ENCODE measurements around the gene R3HDM2. TPM values are rescaled to one million over a fixed set of nuclear protein-coding genes. Genes with fewer than 3 reads are reported as not detected.
A peak's percentile ranks its signal among the peaks of the same experiment; 100 is the strongest.

Gene R3HDM2
- total RNA-seq, 1 experiment from 2014 or later = 34.7 TPM

DNA sequence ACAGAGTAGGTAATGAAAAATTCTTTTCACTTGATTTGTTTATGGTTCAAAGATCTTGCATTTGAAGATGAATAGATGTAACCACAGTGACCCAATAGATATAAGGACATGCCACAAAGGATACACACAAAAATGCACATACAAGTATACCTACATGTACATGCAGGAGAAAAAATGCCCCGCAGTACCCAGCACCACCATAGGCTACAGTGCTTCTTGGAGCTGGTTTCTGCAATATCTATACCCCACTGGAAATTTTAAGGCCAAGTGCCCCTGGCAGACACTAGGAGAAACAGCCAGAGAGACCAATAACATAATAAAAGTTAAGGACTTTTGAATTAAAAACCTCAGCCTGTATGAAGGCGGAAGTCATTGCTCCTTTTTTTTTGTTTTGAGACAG is 167.7 kb downstream of the R3HDM2 start:
- Mint-ChIP-seq H3K9me3 (no peaks in the 10 kb centered on the region), H3K4me3 (no peak overlapping the region), H3K4me1 (peaks cover 12% of the 10 kb centered on the region), H3K36me3 (peaks cover 17% of the 10 kb centered on the region), H3K27me3 (ENCODE audit: low read depth) (no peaks in the 10 kb centered on the region), H3K27ac (no peak overlapping the region)
- CTCF ChIA-PET = interaction anchor here (0.9 to 4.6 kb wide), 5 partner anchors 12 to 190 kb away, joined by 3 to 22 read pairs (median 3); partner anchors contain the start of gene STAC3
- ATAC-seq (no peak), DNase-seq (ENCODE audit: low spot score) (no peak)
- no peak for TF ChIP-seq JAZF1 (CRISPR knock-in tag; IDR thresholded peaks at IDR 0.05)
- TF ChIP-seq, protein P1, sequence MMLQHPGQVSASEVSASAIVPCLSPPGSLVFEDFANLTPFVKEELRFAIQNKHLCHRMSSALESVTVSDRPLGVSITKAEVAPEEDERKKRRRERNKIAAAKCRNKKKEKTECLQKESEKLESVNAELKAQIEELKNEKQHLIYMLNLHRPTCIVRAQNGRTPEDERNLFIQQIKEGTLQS (CRISPR knock-in tag; conservative IDR thresholded peaks at IDR 0.05) = no peak
- TF ChIP-seq, protein P2, sequence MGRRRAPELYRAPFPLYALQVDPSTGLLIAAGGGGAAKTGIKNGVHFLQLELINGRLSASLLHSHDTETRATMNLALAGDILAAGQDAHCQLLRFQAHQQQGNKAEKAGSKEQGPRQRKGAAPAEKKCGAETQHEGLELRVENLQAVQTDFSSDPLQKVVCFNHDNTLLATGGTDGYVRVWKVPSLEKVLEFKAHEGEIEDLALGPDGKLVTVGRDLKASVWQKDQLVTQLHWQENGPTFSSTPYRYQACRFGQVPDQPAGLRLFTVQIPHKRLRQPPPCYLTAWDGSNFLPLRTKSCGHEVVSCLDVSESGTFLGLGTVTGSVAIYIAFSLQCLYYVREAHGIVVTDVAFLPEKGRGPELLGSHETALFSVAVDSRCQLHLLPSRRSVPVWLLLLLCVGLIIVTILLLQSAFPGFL (CRISPR knock-in tag; IDR thresholded peaks at IDR 0.05; ENCODE audit: borderline replicate concordance) = no peak
- TF ChIP-seq, protein P3, sequence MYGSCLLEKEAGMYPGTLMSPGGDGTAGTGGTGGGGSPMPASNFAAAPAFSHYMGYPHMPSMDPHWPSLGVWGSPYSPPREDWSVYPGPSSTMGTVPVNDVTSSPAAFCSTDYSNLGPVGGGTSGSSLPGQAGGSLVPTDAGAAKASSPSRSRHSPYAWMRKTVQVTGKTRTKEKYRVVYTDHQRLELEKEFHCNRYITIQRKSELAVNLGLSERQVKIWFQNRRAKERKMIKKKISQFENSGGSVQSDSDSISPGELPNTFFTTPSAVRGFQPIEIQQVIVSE (CRISPR knock-in tag; IDR thresholded peaks at IDR 0.05; ENCODE audit: borderline replicate concordance) = no peak
- TF ChIP-seq, protein P4, sequence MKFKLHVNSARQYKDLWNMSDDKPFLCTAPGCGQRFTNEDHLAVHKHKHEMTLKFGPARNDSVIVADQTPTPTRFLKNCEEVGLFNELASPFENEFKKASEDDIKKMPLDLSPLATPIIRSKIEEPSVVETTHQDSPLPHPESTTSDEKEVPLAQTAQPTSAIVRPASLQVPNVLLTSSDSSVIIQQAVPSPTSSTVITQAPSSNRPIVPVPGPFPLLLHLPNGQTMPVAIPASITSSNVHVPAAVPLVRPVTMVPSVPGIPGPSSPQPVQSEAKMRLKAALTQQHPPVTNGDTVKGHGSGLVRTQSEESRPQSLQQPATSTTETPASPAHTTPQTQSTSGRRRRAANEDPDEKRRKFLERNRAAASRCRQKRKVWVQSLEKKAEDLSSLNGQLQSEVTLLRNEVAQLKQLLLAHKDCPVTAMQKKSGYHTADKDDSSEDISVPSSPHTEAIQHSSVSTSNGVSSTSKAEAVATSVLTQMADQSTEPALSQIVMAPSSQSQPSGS (CRISPR knock-in tag; IDR thresholded peaks at IDR 0.05; ENCODE audit: borderline replicate concordance, low read depth) = no peak
- POLR2A ChIA-PET = no interaction called here

DNA sequence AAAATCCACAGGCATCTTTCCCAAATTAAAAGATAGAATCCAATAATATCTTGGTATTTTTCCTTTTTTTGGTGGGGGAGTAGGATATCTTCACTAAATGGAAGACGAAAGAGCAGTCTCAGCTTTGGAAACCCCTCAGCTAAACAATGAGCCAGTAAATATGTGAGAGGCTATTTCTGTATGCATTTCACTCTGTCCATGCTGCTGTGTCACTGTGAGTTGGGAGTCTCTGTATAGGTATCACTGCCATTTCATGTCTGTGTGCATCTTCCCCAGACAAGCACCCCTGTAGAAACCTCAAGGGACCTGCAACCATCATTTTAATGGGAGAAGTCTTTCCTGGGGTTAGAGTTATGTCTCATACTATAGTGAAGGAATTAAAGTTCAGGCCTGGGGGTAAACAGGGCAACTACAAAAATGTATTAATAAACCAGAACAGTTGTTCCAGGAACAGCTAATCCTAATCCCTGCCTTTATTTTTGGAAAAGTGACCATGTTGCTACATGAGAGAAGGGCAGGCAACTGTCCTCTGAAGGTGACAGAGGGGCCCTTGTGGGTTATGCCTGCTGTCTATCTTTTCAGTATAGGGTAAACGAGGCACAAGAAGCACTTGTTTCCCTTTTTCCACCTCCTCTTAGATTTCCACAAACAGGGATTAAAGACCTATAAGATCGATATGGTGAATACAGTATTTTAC is 168.6 kb downstream of the R3HDM2 start:
- ChIA-PET CTCF (interaction anchor here (0.6 to 4.6 kb wide), 17 partner anchors 8 to 214 kb away, joined by 3 to 56 read pairs (median 15); partner anchors contain the start of genes GLI1, INHBE and STAC3), POLR2A (interaction anchor here (1.1 kb wide), 1 partner anchor 190 kb away, joined by 5 read pairs; no protein-coding TSS in a partner anchor)
- no peak for DNase-seq (ENCODE audit: low spot score)
- H3K36me3 Mint-ChIP-seq = peaks cover 19% of the 10 kb centered on the region
- no peak for ATAC-seq
- no peak overlapping the region for H3K27ac Mint-ChIP-seq
- TF ChIP-seq, protein P5, sequence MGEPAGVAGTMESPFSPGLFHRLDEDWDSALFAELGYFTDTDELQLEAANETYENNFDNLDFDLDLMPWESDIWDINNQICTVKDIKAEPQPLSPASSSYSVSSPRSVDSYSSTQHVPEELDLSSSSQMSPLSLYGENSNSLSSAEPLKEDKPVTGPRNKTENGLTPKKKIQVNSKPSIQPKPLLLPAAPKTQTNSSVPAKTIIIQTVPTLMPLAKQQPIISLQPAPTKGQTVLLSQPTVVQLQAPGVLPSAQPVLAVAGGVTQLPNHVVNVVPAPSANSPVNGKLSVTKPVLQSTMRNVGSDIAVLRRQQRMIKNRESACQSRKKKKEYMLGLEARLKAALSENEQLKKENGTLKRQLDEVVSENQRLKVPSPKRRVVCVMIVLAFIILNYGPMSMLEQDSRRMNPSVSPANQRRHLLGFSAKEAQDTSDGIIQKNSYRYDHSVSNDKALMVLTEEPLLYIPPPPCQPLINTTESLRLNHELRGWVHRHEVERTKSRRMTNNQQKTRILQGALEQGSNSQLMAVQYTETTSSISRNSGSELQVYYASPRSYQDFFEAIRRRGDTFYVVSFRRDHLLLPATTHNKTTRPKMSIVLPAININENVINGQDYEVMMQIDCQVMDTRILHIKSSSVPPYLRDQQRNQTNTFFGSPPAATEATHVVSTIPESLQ (CRISPR knock-in tag; IDR thresholded peaks at IDR 0.05) = no peak
- TF ChIP-seq, protein P6, sequence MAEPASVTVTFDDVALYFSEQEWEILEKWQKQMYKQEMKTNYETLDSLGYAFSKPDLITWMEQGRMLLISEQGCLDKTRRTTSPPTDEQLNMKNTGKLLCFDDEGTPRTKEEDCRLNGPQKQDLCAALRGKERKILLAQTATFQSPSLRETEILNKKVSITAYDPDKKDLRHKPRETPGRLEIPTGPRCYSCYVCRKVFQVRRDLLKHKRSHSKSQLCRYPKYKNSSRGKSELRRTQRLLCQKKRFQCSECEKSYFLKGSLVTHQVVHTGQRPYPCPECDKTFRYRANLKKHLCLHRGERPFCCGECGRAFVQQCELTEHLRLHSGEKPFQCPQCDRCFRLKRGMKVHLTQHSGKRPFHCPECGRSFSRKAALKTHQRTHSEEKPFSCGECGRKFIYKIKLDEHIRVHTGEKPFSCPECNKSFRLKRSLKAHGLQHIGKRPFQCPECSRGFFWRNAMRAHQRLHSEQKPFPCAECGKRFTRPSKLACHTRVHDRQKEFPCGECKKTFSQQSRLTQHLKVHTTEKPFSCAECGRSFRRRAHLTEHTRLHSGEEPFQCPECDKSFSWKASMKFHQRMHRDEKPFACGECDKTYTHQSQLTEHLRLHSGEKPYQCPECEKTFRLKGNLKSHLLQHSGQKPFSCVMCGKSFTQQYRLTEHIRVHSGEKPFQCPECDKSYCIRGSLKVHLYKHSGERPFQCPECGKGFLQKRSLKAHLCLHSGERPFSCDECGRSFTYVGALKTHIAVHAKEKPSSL (CRISPR knock-in tag; conservative IDR thresholded peaks at IDR 0.05) = no peak
- no peaks in the 10 kb centered on the region for H3K9me3 Mint-ChIP-seq
- no peak overlapping the region for H3K4me3 Mint-ChIP-seq
- H3K4me1 Mint-ChIP-seq = peaks cover 12% of the 10 kb centered on the region
- no peaks in the 10 kb centered on the region for H3K27me3 Mint-ChIP-seq (ENCODE audit: low read depth)

DNA sequence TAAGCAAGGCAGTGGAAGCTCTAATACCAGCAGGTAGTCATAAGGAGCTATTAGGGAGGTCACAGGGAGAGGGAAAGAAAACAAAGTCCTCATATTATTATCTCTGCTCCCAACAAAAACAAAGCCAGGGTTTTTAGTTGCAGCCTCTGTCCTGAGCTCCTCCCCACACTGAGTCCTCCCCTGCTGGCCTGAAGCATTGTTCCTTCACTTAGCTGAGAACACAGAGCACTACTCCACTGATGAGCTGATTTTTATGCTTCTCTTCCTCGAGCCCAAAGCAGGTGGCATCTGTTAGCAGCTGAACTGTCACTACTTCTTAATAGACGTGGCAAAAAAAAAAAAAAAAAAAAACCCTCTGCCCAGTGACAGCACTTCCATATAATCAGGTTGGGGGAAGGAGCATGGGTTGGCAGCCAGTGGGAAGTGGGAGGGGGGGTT is 169.4 kb downstream of the R3HDM2 start:
- Mint-ChIP-seq H3K27ac (no peak overlapping the region), H3K36me3 (peaks cover 15% of the 10 kb centered on the region), H3K4me3 (no peak overlapping the region), H3K9me3 (no peaks in the 10 kb centered on the region), H3K4me1 (peaks cover 12% of the 10 kb centered on the region), H3K27me3 (ENCODE audit: low read depth) (no peaks in the 10 kb centered on the region)
- ChIA-PET CTCF (interaction anchor here (0.6 to 3.4 kb wide), 23 partner anchors 9 to 227 kb away, joined by 3 to 56 read pairs (median 5); partner anchors contain the start of genes GLI1, INHBE, LRP1 and STAC3), POLR2A (interaction anchor here (0.6 to 1.1 kb wide), 4 partner anchors 12 to 191 kb away, joined by 3 to 5 read pairs (median 5); no protein-coding TSS in a partner anchor)
- ATAC-seq (peak; percentile 73), DNase-seq (ENCODE audit: low spot score) (no peak)
- no peak for TF ChIP-seq ELF4 (CRISPR knock-in tag; IDR thresholded peaks at IDR 0.05; ENCODE audit: low read depth)
- TF ChIP-seq NR1H2 (CRISPR knock-in tag; IDR thresholded peaks at IDR 0.05) = no peak
- TF ChIP-seq ZNF263 (CRISPR knock-in tag; IDR thresholded peaks at IDR 0.05; ENCODE audit: low read depth) = peak; percentile 83; the same call in 1 of the 2 replicates

Data from WTC11 (cell line).